Omental fat pad (tissue), 4 donors: ENCODE measurements around the gene ISG20L2. TPM values are rescaled to one million over a fixed set of nuclear protein-coding genes. Genes with fewer than 3 reads are reported as not detected.

Experiments
- ATAC-seq: fragments of 150-250 bp; one replicate; pipeline ENCODE4 v1.9.1; 2016; ENCODE audit warnings: mild to moderate bottlenecking, moderate library complexity; ENCODE audit not compliant: low FRiP score
- DNase-seq: peaks from one replicate; pipeline ENCODE4 v3.0.0-alpha.2; 2019; ENCODE audit warnings: low spot score
- CTCF ChIP-seq, 3 donors: fragments of 450-650 bp; IDR thresholded peaks; one replicate each; pipeline ENCODE4 v1.5.1; 2016 to 2017; ENCODE audit warnings: antibody characterized with exemption in 3 of 3, mild to moderate bottlenecking in 3 of 3, moderate library complexity in 2 of 3
- total RNA-seq, 4 donors: library from RNA; depleted of rRNA; stranded (reverse); fragments of >200 nt; gene quantifications; one replicate each; pipeline ENCODE4 v1.1.0, GENCODE V29; 2016

The ISG20L2 gene
- total RNA-seq, 4 donors from 2014 or later, result 19.8 to 34.1 (median 28.2) TPM

- ATAC-seq (peak; percentile 13), DNase-seq (no peak)
- TF ChIP-seq CTCF (IDR thresholded peaks at IDR 0.05), result no peak
Observed at GRCh38 chr1:156747742-156748669, 19.4 kb upstream of the ISG20L2 start.

DNA sequence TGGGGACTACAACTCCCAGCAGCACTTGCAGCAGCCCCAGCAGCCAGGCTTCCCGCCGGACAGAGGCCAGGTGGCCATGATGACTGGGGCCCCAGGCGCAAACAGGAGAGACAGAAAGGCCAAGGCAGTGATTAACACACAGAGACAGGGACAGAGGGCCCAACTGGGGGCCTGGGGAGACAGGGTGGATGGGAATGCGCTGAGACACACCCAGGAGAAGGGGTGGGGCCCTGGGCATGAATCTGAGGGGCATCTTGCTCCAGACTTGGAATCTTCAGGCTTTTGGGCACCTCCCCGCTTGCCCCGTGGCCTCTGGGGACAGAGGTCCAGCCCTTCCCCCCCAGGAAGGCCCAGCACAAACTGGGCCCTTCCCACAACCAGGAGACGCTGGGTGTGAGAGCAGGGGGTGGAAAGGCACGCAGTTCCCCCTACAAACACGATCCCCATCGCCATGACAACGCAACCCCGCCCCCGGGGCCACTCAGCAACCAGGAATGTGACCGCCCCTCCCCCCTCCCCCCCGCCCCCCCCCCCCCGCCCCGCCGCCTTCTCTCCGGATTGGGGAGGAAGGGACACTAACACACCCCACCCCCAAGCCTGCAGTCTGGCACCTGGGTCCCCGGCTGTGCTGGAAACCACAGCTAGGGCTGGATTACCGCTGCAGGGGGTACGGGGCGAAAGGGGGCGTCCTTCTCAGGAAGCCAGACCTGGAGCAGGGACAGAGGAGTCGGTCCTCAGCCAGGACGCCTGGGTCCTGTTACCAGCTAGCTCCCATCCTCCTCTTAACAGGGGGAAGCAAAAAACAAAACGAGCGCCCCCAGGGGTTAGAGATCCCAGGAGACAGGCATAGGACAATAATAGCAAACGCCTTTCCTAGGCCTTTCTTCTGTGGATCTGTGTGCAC is 18.4 kb upstream of the ISG20L2 start:
- no peak for TF ChIP-seq CTCF (IDR thresholded peaks at IDR 0.05)
- ATAC-seq, result peak; percentile 45
- peak; percentile 90 for DNase-seq

GRCh38 chr1:156746406-156746727 is 17.8 kb upstream of the ISG20L2 start:
- no peak for ATAC-seq
- no peak for DNase-seq
- TF ChIP-seq CTCF (IDR thresholded peaks at IDR 0.05), result no peak

DNA sequence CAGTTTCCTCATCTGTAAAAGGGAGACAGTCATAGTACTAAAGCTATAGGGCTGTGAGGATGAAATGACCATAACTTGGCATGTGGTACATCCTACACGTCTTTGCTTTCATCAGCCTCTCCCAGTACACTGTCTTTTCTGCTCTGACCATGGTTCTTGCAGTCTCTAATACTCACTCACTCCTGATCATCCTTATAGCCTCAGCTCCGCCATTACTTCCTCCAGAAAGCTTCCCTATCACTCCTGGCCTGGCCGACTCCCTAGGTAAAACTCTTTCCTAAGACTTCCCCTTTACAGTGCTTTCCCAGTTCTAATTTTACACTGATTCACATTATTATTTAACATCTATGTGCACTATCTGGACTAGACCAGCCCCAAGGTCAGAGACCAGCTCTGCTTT is 17.3 kb upstream of the ISG20L2 start:
- no peak for TF ChIP-seq CTCF (IDR thresholded peaks at IDR 0.05)
- ATAC-seq (no peak), DNase-seq (no peak)

GRCh38 chr1:156744786-156745419 is 16.3 kb upstream of the ISG20L2 start:
- DNase-seq (no peak), ATAC-seq (no peak)
- no peak for TF ChIP-seq CTCF (IDR thresholded peaks at IDR 0.05)

- DNase-seq, result no peak
- ATAC-seq, result no peak
- TF ChIP-seq CTCF (IDR thresholded peaks at IDR 0.05), result no peak
Observed at GRCh38 chr1:156744344-156744743, 15.8 kb upstream of the ISG20L2 start.
